ENCODE data around the gene MAMSTR.
A peak's percentile ranks its signal among the peaks of the same experiment; 100 is the strongest.
"Not testable (repeated sequence)": the region's sequence is repeated elsewhere in the genome, so short reads cannot be mapped to it uniquely, and the experiment has no call there.

Gene MAMSTR

DNA sequence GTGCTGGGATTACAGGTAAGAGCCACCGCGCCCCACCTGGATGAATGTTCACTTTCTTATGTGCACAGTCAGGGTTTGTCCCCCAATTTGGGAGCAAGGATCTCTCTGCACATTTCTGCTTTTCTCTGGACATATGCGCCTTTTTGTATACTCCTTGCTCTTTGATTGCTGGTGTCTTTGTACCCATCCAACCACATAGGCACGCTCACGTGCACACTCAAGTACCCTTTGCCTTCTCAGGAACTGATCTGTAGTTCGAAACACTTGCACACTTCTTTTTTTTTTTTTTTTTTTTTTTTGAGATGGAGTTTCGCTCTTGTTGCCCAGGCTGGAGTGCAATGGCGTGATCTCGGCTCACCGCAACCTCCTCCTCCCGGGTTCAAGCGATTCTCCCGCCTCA is 1.4 kb downstream of the MAMSTR start:
- not testable (repeated sequence) for DNase-seq

DNA sequence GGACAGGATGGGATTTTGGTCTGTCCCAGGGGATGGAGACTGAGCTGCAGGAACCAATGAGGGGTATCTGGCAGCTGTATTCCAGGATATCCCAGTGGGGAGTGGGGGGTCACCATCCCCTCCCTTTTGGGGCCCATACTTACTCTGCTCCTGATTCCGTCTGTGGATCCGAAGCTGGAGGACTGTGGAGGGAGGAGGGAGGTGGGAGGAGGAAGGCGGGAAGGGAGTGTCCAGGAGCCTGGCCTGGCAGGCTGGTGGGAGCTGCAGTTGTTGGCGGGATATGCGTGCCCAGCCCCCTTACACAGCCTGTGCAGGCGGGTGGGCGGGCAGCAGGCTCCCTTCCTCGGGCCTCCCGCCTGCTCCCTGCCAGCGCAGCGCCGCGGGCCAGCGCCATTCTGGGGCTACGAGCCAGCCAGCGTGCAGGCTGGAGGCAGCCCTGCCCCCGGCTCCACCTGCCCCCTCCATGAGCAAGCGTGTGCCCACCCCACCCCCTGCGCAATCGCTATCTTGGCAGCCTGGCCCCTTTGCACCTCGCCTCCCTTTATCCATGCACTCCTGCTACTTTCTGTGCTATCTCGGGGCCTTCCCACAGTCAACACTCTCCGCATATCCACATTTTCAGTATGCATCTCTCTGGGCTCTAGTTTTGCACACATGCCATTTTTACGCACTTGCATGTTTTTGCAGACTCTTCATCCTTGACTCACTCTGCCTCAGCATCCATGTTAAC is 2.8 kb downstream of the MAMSTR start:
- DNase-seq: no peak

DNA sequence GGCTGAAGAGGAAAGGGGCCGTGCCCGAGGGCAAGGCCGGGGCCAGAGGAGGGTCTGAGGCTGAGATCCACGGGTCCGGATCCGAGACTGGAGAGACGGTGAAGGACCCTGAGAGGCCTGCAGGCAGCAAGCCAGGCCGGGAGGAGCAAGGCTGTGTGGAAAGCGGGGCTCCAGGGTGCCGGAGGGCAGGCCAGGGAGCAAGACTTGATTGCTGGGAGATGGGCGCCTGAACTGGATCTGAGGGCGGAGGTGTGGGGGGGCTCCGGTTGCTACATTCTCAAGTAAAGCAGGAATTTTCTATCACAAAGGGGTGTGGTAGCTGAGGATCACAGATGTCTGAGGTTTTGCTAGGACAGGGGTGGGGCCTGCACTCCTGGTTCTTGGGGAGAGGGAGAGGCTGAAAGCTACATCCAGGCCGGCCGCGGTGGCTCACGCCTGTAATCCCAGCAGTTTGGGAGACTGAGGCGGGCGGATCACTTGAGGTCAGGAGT is 3.8 kb downstream of the MAMSTR start:
- no peak for DNase-seq

DNA sequence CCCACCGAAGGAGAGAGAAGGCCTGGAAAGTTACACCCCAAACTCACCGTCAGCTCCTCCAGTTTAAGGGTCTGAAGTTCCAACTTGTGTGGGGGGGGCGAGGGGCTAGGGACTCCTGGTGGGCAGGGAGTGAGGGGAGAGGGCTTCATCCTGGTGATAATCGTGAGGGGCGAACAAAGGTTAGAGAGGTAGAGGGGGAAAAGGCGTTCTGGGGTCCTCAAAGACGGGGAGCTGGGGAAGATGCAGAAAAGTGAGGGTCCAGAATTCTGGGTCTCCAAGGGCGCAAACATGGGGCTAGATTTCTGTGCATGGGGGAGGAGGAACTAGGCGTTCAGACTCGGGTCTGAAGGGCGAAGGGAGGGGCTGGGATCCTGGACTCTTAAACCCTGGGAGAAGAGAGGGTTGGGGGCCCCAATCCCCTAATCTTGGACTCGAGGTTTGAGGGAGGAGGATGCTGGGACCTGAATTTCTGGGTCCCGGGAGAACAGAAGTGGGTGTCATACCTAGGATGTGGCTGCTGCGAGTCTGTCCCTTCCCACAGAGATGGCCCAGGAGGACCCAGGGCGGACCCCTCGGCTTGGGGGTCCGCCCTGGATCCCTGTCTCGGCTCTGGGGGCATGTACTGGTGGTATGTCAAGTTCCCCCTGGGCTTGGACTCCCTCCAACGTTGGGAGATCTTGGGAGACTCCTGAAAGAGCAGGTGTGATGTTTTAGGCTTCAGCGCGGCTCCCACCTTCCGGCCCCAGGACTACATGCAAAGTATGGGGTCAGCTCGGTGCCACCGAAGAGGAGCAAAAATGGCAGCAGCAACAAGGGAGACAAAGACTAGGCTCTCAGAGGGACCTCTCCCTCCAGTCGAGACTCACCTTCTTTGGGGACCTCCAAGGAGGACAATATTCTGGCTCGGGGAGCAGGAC is 4.5 kb downstream of the MAMSTR start:
- no peak for DNase-seq

DNA sequence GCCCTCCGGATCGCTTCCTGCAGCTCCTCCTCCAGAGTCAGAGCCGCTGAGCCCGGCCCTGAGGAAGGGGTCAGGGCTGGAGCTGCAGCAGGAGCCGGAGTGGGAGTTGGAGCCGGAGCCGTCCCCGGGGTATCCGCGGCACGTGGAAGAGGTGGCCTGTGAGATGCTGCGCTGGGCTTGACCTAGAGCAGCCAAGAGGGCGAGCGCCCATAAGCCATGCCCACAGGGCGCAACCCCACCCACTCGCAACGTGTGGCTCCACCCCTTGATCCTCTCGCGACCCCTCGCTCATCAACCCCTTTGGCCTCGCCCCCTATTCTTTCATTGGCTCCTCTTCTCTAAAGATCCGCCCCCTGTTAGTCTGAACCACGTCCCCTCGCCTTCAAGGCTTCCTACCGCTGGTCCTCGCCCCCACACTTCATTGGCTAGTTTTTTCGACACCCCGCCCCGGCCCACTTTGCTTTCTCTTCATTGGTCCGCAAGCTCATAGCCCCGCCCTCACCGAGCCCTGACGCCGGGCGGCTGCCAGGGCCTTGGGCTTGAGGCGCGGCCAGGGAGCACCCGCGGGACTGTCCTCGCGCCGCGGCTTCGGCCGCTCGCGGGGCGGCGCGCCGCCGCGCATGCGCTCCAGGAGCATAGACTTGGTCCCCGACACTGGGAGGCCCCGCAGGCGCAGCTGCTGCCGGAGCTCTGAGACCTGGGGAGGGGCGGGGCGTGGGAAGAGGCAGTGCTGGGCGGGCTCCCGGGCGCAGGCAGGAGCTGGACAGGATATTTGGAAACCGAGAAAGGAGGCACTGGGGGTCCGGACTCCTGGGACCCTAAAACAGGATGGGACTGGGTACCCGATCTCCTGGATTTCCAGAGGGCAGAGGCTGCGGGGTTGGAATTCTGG is 5.4 kb downstream of the MAMSTR start:
- peak; percentile 98 for DNase-seq

DNA sequence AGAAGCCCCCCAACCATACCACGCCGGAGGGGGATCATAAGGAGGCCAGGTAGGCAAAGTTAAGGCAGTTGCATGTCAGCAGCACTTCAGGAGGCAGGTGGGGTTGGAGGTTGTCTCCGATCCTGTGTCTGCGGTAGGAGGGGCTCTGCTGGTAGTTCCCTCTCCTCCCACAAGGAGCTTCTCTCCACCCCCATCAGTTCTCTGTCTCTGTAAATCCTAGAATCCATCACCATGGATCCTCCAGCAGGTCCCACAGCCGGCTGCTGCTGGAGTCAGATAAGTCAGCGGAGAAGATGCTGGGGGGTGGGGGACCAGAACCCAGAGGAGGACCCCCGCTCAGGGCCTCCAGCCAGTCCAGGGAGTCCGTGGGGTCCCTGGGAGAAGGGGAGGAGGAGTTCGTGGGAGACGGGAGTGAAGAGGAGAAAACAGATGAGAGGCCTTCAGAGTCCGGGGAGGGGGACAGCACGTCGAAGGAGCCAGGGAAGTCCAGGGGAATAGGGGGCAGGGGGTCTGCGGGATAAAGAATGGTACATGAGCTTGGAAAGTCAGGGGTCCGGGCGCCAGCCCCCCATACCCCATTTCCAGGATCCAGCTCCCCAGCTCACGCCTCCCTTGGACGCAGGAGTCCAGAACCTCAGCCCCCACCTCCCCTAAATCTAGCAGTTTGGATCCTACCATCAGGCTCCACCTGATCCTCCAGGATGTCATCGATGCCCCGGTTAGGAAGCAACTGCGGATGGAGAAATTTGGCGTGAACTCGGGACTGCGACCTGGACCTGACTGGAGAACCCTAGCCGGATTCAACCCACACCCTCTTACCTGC is 6.3 kb downstream of the MAMSTR start:
- DNase-seq: no peak

DNA sequence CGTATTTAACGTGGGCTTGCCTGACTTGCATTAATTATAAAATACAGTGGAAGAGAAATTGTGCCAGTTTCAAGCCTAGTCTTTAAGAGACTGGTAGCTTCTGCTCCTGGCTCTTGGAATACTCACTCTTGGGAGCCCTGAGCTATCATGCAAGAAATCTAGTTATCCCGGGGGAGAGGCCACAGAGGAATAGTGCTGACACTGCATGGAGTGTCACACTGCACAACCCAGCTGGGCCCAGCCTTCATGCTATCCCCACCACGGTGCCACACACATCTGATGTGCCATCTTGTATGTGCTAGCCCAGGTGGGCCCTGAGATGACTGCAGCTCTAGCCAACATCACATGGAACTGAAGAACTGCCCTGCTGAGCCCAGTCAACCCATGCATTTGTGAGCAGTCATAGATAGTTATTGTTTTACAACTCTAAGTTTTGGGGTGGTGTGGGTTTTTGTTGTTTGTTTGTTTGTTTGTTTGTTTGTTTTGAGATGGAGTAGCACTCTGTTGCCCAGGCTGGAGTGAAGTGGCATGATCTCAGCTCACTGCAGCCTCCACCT is 8.3 kb downstream of the MAMSTR start:
- DNase-seq: no peak

DNA sequence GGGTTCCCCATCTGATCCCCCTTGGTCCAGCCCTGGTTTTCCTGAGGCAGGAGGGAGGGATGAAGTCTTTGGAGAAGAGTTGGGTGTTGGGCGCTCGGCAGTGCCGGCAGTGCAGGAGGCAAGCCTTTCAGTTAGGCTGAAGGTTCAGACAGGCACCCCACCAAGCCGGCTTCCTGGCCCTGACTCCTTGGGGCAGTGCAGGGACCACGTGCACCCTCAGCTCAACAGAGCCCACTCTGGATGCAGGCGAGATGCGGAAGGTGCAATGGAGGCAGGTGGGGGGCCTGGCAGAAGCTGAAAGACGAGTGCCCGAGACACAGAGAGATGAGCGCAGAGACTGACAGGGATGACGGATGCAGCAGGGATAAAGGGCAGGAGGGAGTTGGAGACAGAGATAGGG is 11.1 kb downstream of the MAMSTR start:
- no peak for DNase-seq

DNA sequence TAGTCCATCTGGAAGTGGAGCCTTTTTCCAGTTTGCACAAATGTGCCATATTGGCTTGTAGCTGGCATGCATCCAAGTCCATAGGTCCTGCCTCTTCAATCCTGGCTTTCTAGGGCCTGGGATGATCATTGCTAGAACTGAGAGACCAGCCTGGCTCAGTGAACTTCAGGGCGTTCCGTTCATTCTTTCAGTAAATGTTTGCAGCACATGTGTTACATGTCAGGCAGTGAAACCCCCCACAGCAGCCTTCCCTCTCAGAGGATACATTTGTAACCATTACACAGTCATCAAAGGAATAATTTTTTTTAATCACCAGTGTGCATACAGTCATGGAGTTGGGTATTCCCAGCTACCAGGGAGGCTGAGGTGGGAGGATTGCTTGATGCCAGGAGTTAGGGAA is 14.1 kb downstream of the MAMSTR start:
- no peak for DNase-seq

DNA sequence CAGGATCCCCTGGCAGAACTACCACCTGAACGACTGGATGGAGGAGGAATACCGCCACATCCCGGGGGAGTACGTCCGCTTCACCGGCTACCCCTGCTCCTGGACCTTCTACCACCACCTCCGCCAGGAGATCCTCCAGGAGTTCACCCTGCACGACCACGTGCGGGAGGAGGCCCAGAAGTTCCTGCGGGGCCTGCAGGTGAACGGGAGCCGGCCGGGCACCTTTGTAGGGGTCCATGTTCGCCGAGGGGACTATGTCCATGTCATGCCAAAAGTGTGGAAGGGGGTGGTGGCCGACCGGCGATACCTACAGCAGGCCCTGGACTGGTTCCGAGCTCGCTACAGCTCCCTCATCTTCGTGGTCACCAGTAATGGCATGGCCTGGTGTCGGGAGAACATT is 16.2 kb downstream of the MAMSTR start:
- no peak for DNase-seq

DNA sequence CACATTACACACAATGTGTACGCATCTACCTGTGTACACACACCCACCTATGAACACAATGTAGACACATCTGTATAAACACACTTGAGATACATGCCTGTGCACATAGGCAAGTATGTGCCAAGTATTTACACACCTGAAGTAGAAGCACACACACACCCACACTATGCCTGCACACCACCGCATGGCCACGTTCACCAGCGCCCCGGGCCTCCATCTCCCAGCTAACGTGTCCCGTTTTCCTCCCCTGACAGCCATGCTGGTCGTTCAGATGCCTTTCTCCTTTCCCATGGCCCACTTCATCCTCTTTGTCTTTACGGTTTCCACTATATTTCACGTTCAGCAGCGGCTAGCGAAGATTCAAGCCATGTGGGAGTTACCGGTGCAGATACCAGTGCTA is 16.8 kb downstream of the MAMSTR start:
- no peak for DNase-seq

DNA sequence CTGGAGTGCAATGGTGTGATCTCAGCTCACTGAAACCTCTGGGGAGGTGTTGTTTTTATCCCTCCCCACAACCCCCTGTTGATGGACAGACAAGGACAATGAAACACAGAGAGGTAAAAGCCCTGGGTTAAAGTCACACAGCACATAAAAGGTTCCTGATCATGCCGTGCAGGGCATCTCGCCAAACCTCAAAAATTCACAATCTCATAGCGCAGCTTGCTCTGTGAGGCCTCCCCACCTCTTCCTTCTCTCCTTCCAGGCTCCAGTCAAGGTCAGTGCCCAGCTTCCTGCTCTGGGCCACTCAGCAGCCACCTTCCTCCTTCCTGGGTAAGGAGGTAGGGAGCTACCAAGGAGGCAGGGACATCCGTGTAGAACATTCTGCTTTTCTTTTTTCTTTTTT is 21.5 kb downstream of the MAMSTR start:
- DNase-seq: no peak

DNA sequence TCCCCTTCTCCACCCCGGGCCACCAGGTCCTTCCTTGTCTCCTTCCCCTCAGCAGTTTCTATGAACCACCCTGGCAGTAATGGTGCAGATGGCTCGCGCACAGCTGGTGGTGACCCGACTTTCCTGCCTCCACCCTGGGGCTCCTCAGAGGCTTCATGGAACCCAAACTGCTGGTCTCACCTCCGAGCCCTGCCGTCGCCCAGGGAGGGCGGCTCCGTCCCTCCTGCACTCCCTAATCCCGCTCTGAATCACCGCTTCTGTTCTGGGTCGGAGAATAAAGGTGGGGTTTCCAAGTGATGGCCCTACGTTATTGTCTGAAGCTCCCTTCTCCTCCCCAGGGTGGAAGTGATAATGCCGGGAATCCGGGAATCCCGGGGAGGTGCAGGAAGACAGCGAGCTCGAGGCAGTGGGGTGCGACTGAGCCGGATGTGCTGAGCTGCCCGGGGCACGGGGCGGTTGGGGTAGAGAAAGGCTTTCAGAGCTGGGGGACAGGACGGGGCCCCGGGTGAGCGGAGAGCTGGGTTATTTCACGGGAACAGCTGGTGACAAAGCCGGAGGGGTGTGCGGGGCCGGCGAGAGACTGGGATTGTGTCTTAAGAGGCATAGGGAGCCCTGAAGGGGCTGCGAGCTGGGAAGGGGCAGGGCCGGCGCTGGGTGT is 23.0 kb downstream of the MAMSTR start:
- no peak for DNase-seq

DNA sequence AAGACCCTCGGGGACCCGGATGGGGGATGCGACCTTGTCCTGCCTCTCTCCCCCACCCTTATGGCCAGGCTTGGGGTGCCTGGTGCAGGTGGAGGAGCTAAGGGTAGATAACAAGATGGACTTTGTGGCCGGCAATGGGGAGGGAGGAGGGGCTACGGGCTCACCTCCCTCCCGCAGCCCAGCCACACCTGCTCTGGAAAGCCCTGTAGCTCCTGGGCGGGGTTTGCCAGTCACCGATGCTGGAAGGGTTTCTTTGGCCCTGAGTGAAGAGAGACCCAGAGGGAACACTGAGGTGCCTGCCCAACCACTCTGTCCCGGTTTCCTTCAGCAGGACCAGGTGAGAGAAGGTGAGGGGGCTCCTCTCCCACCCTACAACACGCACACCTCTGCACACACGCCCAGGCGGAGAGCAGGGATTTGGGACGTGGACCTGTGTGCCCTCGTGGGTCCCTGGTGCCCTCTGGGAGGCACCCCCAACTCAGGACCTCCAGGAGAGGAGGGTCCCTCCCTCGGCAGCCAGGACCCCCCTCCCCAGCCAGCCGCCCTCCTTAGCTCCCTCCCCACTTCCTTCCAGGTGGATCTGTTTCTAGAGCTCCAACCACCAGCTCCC is 23.7 kb downstream of the MAMSTR start, which contains the start of gene FUT2:
FUT2 (plus strand) TSS at position 229 of the 610 bp plus-strand sequence. CDS start 6,986 bp downstream, outside the sequence.
- peak; percentile 5 for DNase-seq

DNA sequence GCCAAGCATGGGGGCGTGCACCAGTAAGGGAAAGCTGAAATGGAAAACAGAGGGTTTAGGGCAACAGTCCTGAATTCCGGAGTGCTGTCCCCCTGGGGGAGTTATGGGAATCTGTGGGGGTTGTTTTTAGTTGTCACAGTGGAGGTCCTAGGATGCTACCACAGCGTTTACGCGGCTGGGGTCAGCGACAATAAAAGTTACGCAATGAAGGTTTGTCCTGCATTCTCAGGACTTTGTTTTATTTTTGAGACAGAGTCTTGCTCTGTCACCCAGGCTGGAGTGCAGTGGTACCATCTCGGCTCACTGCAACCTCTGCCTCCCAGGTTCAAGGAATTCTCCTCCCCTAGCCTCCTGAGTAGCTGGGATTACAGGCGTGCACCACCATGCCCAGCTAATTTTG is 25.9 kb downstream of the MAMSTR start:
- not testable (repeated sequence) for DNase-seq

DNA sequence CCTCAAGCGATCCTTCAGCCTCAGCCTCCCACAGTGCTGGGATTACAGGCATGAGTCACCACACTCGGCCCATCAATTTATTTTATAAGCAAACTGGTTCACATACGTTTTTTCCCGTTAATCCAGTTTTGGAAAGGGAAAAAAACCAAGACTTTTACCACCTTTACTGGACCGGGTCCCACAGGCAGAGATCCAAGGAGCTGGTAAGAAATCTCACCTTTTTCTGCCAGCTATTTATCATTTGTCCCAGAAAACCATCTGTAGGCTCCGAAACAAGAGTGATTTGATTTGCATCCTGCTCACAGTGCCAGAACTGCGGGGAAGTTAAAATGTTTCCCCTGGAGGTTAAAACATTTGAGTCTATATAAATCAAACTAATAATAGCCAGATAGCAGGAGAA is 30.1 kb downstream of the MAMSTR start:
- no peak for DNase-seq

DNA sequence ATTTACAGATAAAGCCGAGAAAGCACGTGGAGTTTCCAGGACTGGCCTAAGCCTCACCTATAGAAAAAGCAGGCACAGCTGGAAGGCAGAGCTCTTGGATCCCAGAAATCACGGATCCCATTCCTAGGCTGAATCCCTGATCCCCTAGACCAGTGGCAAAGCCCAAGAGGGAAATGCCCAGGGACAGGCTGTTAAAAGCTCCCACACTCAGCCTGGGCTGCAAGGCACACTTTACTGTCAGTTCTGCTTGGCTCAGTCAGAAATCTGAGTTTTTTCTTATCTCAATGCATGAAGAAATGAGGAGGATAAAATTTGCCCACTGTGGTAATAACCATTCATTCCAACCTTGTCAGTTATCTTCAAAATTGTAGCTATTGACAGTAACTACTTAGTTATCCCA is 31.7 kb downstream of the MAMSTR start:
- no peak for DNase-seq

DNA sequence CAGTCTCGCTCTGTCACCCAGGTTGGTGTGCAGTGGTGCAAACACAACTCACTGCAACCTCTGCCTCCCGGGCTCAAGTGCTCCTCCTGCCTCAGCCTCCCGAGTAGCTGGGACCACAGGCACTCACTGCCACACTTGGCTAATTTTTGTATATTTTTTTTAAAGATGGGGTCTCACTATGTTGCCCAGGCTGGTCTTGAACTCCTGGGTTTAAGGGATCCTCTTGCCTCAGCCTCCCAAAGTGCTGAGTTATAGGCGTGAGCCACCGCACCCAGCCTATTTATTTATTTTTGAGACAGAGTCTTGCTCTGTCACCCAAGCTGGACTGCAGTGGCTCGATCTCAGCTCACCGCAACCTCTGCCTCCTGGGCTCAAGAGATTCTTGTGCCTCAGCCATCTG is 32.9 kb downstream of the MAMSTR start:
- DNase-seq: not testable (repeated sequence)

DNA sequence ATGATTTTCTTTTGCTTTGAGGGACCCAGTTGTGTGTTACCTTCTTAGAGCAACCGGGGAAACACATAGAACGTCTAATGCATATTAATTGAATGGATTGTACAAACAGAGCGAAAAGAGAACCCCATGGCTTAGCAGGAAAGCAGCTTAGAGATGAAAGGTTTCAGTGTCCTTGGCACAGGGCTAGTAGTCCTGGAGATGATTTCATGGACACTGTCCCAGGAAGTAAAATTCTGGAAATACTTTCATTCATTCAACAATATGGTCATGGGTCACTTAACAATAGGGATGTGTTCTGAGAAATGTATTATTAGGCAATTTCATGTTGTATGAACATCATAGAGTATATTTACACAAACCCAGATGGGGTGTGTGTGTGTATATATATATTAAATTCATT is 33.4 kb downstream of the MAMSTR start:
- no peak for DNase-seq

DNA sequence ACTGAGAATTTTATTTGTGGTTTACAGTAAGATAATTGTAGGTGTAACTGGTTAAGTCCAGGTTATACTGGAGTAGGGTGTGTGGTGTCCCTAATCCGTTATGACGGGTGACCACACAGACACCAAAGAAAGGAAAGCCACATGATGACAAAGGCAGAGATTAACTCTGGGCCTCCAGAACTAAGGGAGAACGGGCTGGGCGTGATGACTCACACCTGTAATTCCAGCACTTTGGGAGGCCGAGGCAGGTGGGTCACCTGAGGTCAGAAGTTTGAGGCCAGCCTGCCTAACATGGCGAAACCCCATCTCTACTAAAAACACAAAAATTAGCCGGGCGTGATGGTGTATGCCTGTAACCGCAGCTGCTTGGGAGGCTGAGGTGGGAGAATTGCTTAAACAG is 33.9 kb downstream of the MAMSTR start:
- DNase-seq: no peak

DNA sequence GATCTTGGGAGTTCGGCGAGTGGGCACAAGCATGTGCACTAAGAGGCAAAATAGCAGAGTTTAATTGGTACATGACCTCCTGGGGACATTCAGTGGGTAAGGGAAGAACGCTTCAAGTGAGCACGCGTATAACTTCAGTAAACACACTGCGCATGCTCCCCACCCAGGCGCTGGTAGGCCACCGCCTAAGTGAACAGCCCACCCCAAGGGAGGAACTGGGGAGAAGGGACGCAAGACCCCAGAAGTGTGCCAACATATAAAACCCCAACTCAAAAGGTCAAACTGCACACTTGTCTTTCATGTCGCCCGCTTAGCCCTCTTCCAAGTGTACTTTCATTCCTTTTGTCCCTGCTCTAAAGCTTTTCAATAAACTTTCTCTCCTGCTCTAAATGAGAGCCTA is 36.2 kb downstream of the MAMSTR start:
- no peak for DNase-seq

Data from NCI-H2081 treated with DMSO at 0.1 percent for 48 hours (cell line).